ENCODE results near the gene NAP1L1.

- TF ChIP-seq CTCF (IDR thresholded peaks at IDR 0.05) (no peak), ZFX (IDR thresholded peaks at IDR 0.05; ENCODE audit: borderline replicate concordance) (no peak)
Observed at GRCh38 chr12:76018672-76019071, 65.8 kb downstream of the NAP1L1 start.

Measured in 22Rv1 (cell line).